Transverse colon (tissue), 1 donor: Measurements from ENCODE around the gene TOB1.

Experiments
- EP300 ChIP-seq: sonication (generic); formaldehyde crosslinking; IDR thresholded peaks from one replicate; pipeline ENCODE4 v1.6.1; 2017; ENCODE audit warnings: antibody characterized with exemption, low read depth
- POLR2A ChIP-seq: fragments of 450-650 bp; IDR thresholded peaks from one replicate; pipeline ENCODE4 v1.6.1; 2016; ENCODE audit warnings: antibody characterized with exemption, mild to moderate bottlenecking, moderate library complexity

- TF ChIP-seq POLR2A (no peak), EP300 (no peak)
Observed at GRCh38 chr17:50840311-50840851, 25.8 kb downstream of the TOB1 start.
